Measurements from ENCODE around the gene SLC26A1.

SLC26A1 gene

DNA sequence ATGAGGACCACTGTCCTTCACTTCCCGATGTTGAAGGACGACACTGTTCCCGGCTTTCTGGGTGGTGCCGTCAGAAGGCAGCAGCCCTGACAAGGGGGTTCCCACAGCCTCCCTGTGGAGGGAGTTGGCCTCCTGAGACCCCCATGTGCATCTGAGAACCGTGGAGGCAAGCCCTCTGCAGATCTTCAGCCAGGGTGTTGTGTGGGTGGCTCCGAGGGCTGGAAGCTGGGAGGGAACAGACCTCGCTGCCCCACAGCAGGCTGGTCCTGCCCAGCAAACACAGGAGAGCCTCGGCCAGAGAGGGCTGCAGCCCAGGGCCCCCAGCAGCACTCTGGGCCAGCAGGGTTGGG is 36.0 kb downstream of the SLC26A1 start:
- no peaks in the 10 kb centered on the region for H3K4me1 ChIP-seq (ENCODE audit: control insufficient read depth in 1 of 2, insufficient read depth in 1 of 2, low read depth in 1 of 2, low read length in 1 of 2)

DNA sequence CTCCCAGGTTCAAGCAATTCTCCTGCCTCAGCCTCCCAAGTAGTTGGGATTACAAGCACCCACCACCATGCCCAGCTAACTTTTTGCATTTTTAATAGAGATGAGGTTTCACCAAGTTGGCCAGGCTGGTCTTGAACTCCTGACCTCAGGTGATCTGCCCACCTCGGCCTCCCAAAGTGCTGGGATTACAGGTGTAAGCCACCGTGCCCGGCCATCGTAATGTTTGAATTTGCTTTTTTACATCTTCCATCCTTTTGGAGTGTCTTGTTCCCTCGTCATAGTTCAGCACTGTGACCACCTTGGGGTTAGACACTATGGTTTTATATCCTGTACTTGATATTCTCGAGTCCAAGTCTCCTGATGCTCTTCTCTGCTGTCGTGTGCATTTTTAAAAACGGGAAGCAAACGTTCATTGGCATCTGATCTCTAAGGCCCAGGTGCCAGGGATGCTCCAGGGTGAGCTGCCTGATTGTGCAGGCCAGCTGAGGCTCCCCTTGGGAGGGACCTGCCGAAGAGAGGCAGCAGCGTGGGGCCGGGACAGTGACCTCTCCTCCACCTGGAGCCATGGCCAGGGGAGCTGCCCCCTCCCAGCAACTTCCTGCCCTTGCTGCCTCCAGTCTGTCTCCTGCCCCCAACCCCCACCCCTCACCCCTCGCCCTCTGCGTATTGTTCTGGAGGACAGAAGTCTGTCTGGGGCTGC is 36.5 kb downstream of the SLC26A1 start:
- no peak overlapping the region for H3K27ac ChIP-seq
- H3K27me3 ChIP-seq, result no peaks in the 10 kb centered on the region
- H3K36me3 ChIP-seq, result peaks cover 95% of the 10 kb centered on the region
- TF ChIP-seq, protein P1, sequence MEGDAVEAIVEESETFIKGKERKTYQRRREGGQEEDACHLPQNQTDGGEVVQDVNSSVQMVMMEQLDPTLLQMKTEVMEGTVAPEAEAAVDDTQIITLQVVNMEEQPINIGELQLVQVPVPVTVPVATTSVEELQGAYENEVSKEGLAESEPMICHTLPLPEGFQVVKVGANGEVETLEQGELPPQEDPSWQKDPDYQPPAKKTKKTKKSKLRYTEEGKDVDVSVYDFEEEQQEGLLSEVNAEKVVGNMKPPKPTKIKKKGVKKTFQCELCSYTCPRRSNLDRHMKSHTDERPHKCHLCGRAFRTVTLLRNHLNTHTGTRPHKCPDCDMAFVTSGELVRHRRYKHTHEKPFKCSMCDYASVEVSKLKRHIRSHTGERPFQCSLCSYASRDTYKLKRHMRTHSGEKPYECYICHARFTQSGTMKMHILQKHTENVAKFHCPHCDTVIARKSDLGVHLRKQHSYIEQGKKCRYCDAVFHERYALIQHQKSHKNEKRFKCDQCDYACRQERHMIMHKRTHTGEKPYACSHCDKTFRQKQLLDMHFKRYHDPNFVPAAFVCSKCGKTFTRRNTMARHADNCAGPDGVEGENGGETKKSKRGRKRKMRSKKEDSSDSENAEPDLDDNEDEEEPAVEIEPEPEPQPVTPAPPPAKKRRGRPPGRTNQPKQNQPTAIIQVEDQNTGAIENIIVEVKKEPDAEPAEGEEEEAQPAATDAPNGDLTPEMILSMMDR (IDR thresholded peaks at IDR 0.05), result no peak
- no peaks in the 10 kb centered on the region for H3K9me3 ChIP-seq
- no peak overlapping the region for H3K4me3 ChIP-seq (ENCODE audit: low read depth in 1 of 2, low read length in 1 of 2)
- H3K4me1 ChIP-seq (ENCODE audit: control insufficient read depth in 1 of 2, insufficient read depth in 1 of 2, low read depth in 1 of 2, low read length in 1 of 2), result no peaks in the 10 kb centered on the region

More for the DNA sequence above, 36.0 kb downstream of the SLC26A1 start:
- no peak overlapping the region for H3K27ac ChIP-seq
- peaks cover 95% of the 10 kb centered on the region for H3K36me3 ChIP-seq
- no peaks in the 10 kb centered on the region for H3K27me3 ChIP-seq
- TF ChIP-seq, protein P1 (IDR thresholded peaks at IDR 0.05), result no peak
- no peak overlapping the region for H3K4me3 ChIP-seq (ENCODE audit: low read depth in 1 of 2, low read length in 1 of 2)
- H3K9me3 ChIP-seq, result no peaks in the 10 kb centered on the region

DNA sequence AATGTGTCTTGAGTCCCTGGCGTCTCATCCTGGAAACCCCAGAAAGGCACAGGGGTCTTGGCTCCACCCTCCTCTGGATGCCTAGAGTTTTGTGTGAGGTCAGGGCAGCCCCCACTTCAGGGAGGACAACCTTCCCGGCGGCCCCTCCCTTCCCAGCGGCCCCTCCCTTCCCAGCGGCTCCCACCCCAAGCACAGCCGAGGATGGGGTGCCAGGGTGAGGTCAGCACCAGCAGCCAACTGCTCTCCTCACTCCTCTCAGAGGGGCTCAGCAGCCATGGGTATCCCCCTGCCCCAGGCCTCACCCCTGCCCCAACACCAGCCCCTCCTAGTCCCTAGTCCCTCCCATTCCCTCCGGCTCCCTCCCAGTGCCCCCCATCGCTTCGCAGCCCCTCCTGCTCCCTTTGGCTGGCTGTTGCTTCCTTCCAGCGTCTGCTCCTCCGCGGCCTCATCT is 37.2 kb downstream of the SLC26A1 start:
- H3K4me3 ChIP-seq (ENCODE audit: low read depth in 1 of 2, low read length in 1 of 2), result no peak overlapping the region
- H3K9me3 ChIP-seq, result no peaks in the 10 kb centered on the region
- H3K36me3 ChIP-seq, result peaks cover 95% of the 10 kb centered on the region
- TF ChIP-seq, protein P1 (IDR thresholded peaks at IDR 0.05), result no peak
- no peaks in the 10 kb centered on the region for H3K4me1 ChIP-seq (ENCODE audit: control insufficient read depth in 1 of 2, insufficient read depth in 1 of 2, low read depth in 1 of 2, low read length in 1 of 2)
- H3K27ac ChIP-seq, result no peak overlapping the region
- no peaks in the 10 kb centered on the region for H3K27me3 ChIP-seq

DNA sequence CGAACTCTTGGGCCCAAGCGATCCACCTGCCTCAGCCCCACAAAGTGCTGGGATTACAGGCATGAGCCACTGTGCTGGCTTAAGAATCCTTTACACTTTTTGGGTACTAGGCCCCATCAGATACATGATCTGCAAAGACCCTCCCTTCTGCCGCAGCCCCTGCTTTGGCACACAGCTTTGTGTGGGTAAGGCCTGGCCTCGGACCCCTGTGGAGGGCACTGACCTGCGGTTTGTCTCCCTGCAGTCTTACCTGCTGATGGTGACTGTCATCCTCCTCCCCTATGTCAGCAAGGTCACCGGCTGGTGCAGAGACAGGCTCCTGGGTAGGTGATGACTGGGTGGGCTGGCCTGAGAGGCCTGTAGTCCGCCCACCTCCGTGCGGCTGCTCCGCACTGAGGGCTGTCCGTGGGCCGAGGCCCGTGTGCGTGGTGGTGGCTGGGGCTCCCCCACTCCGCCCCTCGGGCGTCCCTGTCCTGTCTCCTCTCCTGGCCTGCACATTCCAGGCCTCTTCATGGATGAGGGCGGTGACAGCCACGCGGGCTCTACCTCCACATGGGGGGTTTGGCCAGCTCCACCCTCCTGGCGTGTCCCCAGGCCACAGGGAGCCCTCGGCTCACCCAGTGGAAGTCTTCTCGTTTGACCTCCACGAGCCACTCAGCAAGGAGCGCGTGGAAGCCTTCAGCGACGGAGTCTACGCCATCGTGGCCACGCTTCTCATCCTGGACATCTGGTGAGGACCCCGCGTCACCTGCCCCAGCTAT is 37.9 kb downstream of the SLC26A1 start:
- H3K9me3 ChIP-seq, result no peaks in the 10 kb centered on the region
- H3K36me3 ChIP-seq, result peaks cover 93% of the 10 kb centered on the region
- no peaks in the 10 kb centered on the region for H3K4me1 ChIP-seq (ENCODE audit: control insufficient read depth in 1 of 2, insufficient read depth in 1 of 2, low read depth in 1 of 2, low read length in 1 of 2)
- TF ChIP-seq, protein P1 (IDR thresholded peaks at IDR 0.05), result no peak
- H3K27ac ChIP-seq, result no peak overlapping the region
- H3K4me3 ChIP-seq (ENCODE audit: low read depth in 1 of 2, low read length in 1 of 2), result no peak overlapping the region
- no peaks in the 10 kb centered on the region for H3K27me3 ChIP-seq

DNA sequence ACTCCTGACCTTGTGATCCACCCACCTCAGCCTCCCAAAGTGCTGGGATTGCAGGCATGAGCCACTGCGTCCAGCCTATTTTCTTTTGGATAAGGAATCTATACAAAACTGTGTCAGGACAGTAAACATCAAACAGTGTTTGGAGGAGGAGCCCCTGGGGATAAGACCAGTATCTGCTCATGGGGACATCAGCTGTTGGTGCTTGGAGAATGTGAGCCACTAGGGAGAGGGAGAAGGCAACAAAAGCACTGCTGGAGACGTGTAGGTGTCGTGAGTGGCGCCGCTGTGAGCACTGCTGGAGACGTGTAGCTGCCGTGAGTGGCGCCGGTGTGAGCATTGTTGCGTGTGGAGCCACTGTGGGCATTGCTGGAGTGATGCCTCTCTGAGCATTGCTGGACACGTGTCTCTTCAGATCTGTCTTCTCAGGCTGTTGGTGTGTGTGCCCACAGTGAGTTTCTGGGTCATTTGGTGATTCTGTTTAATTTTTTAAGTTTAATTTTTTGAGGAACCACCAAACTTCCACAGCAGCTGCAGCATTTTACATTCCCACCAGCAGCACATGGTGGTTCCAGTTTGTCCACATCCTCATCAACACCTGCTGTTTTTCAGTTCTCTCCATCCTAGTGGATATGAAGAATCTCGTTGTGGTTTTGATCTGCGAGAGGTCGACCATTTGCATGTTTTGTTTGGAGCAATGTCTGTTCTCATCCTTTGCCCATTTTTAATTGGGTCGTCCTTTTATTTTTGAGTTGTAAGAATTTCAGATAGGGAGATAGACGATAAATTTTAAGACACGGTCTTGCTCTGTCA is 38.8 kb downstream of the SLC26A1 start:
- no peaks in the 10 kb centered on the region for H3K9me3 ChIP-seq
- TF ChIP-seq, protein P1 (IDR thresholded peaks at IDR 0.05), result no peak
- no peak overlapping the region for H3K4me3 ChIP-seq (ENCODE audit: low read depth in 1 of 2, low read length in 1 of 2)
- peaks cover 86% of the 10 kb centered on the region for H3K36me3 ChIP-seq
- no peaks in the 10 kb centered on the region for H3K4me1 ChIP-seq (ENCODE audit: control insufficient read depth in 1 of 2, insufficient read depth in 1 of 2, low read depth in 1 of 2, low read length in 1 of 2)
- no peak overlapping the region for H3K27ac ChIP-seq
- no peaks in the 10 kb centered on the region for H3K27me3 ChIP-seq
